NCI-H2029 treated with DMSO at 0.1 percent for 48 hours (cell line): ENCODE measurements around the gene PRSS22.
"Not testable (repeated sequence)": the region's sequence is repeated elsewhere in the genome, so short reads cannot be mapped to it uniquely, and the experiment has no call there.

Experiments
- DNase-seq: peaks from one replicate; lab custom pipeline; 2025; lab: John Stamatoyannopoulos, UW

PRSS22 gene, protein sequence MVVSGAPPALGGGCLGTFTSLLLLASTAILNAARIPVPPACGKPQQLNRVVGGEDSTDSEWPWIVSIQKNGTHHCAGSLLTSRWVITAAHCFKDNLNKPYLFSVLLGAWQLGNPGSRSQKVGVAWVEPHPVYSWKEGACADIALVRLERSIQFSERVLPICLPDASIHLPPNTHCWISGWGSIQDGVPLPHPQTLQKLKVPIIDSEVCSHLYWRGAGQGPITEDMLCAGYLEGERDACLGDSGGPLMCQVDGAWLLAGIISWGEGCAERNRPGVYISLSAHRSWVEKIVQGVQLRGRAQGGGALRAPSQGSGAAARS

GRCh38 chr16:2857451-2858244 is at the start of gene PRSS22:
Gene PRSS22, minus strand, starts transcription at chr16:2858170. Its CDS starts 66 bp downstream, at chr16:2858104.
- no peak for DNase-seq

DNA sequence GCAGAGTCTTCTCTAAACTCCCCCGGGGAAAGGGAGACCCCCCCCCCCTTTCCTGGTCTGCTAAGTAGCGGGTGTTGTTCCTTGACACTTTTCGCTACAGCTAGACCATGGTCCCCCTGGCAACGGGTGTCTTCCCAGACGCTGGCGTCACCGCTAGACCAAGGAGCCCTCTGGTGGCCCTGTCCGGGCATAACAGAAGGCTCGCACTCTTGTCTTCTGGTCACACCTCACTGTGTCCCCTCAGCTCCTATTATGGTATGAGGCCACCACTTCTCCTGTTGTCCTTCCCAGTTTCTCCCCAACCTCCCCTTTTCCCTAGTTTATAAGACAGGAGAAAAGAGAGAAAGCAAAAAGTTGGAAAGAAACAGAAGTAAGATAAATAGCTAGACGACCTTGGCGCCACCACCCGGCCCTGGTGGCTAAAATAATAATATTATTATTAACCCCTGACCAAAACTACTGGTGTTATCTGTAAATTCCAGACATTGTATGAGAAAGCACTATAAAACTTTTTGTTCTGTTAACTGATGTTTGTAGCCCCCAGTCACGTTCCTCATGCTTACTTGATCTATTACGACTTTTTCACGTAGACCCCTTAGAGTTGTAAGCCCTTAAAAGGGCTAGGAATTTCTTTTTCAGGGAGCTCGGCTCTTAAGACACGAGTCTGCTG is 49.2 kb upstream of the PRSS22 start:
- not testable (repeated sequence) for DNase-seq

- no peak for DNase-seq
These were observed 48.0 kb upstream of the PRSS22 start for GRCh38 chr16:2905988-2906387.

DNA sequence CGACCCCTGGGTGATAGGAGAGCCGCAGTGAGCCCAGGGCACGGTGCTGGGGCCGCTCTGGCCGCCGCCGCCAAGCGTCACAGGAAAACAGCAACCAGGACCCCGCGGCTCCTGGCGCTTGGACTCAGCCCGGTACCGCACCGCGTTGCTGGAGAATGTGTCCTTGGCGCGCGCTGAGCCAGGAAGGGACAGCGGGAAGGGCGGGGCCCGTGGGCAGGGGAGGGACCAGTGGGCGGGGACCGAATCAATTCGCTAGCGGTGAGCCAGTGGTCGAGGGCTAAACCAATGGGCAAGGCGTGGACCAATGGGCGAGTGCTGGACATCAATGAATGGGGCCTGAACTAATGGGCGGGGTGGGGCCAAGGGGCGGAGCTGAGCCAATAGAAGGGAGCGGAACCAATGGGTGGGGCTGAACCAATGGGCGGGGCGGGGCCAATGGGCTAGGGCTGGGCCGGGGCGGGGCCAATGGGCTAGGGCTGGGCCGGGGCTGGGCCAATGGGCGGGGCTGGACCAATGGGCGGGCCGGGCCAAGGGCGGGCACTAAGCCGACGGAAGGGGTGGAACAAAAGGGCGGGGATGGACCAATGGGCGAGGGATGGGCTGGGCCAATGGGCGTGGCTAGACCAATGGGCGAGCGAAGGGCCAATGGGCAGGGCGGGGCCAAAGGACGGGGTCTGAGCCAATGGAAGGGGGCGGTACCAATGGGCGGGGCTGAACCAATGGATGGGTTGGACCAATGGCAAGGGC is 47.4 kb upstream of the PRSS22 start:
- peak; percentile 97 for DNase-seq

- no peak for DNase-seq
These were observed 46.9 kb upstream of the PRSS22 start for GRCh38 chr16:2904922-2905240.

DNA sequence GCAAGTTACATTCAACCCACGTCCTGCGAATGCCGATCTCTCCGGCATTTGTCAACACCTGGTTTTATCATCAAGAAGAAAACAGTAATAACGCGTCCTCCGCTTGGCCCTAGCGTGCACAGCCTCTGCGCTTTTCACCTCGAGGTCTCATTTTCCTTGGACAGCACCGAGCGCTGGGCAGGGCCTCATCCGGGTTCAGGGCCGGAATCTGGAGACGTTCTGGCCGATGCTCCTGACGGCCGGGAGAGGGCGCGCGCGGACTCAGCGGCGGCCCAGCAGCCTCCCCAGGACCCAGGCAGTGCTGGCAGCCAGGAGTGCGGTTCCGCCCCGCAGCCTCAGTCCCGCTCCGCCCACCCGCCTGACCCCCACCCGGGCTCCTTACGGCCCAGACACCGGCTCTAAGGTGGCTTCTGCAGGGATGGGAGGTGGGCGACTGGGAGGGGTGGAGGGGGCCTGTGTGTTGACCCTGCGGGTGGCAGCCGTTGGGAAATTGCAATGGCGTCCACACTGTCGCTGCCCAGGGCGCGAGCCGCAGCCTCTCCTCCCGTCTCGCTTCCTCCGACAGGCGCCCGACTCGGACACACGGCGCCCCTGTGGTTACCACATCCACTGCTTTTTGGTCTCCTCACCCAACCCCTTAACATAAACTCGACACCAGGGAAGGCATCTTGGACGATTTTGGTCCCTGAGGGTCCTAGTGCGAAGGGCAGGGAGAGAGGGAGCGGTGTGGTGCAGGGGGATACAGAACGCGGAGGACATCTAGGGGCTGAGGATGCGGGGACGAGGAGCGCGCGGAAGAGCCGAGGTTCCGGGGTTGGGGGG is 46.3 kb upstream of the PRSS22 start:
- DNase-seq = peak; percentile 55

DNA sequence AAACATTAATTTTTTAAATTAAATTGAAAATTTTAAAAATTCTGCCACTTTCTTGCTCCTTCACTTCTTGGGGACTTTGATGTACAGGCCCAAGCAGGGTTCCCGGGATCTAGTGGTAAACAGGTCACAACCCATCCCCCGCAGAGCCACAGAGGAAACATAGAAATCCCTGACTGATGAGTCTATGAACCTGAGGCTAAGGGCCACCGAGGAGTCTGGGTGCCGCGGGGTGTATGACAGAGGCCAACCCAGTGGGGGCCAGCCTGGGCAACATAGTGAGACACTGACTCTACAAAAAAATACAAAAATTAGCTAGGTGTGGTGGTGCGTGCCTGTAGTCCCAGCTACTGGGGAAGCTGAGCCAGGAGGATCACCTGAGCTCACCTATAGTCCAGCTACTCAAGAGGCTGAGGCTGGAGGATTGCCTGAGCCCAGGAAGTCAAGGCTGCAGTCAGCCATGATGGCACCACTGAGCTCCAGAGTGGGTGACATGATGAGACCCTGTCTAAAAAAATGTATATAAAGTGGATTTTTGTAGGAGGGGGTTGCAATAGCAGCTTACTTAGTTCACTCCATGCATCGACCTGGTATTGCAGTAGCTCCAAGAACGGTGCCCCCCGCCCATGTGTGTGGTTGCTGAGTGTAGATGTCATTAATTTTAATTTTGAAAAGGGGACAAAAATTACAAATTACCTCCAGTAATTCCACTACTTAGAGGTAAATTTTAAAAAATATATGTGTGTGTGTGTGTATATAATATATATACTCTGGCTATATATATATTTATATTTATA is 44.6 kb upstream of the PRSS22 start:
- DNase-seq = no peak

DNA sequence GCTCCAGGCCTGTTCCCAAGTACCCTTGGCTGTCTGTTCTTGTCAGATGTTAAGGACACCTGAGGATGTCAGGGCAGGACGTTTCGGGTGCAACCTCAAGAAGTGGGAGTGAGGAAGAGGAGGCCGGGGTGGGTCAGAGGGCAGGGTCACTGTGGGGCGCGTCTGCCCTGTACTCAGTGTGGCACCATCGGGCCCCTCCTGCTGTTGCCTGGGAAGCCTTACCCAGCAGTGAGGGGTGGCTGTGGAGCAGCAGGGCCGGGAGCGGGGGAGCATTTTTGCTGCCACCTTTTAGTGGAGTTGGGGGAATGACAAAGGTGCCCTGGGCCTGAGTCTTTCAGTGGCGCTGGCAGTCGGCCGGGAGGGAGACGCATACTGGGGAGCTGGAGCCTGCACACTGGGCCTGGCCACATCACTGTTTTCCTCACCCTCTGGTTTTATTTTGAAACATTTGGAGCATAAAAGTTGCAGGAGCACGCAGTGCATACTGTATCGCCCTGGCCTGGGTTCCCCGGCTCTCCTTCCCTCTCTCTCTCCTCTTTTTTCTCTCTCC is 42.6 kb upstream of the PRSS22 start:
- DNase-seq = no peak

- DNase-seq = no peak
These were observed 41.6 kb upstream of the PRSS22 start for GRCh38 chr16:2899564-2900072.

DNA sequence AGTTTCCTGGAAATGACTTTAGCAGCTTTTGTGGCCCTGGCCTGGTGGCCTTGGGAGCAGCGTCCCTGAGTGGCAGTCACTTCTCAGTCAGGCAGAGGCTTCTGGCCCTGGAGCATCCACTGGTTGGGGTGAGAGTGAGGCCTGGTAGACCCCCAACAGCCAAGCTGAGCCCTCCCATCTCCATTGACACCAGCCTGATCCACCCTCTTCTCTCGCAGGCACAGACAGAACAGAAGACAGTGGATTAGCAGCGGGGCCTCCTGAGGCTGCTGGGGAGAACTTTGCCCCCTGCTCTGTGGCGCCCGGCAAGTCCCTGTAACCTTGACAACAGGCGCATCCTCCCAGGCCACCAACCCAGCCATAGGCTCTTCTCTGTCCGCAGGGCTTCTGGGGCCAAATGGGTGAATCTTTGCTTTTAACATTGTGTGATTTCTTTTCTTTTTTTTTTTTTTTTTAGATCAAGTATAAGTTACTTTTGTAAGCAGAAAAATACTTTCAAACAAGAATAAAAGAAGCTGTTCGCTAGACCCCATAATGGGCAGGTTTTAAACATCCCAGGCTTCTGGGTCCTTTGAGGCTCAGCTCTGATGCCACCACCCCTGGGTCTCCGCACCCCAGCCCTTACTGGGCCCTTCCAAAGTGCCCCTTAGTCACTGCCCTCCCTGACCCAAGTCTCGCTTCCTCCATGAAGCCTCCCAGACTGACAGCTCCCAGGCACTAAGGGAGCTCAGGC is 41.0 kb upstream of the PRSS22 start:
- no peak for DNase-seq

GRCh38 chr16:2897110-2897509 is 39.1 kb upstream of the PRSS22 start:
- DNase-seq = no peak

DNA sequence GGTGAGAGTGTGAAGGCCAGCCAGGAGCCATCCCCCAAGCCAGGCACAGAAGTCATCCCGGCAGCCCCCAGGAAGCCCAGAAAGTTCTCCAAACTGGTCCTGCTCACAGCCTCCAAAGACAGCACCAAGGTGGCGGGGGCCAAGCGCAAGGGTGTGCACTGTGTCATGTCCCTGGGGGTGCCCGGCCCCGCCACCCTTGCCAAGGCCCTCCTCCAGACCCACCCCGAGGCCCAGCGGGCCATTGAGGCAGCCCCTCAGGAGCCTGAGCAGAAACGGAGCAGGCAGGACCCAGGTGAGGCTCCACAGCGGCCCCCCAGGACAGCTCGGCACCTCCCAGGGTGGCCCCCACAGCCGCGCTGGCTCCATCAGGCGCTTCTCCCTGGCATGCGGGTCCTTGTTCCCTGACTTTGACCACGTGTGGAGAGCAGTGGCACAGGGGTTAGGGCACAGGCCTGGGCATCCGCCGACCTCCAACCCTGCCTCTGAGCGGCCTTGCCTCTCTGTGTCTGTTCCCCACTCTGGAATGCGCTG is 38.6 kb upstream of the PRSS22 start:
- DNase-seq = no peak

DNA sequence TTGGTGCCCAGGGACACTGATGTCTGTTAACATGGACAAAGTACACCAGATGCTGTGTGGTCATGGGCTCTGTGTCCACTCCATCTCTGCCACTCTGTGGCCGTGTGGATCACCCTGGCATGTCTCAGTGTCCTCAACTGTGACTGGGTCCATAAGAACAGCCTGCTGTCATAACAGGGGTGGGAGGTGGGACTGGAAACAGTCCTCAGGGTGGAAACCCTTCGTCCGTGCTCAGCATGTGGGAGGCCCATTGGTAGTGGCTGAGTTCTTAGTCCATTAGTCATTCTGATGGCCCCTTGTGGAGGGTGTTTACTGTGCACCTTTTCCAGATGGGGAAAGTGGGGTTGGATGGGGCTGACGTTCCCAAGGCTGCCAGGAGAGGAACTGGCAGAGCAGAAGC is 37.8 kb upstream of the PRSS22 start:
- DNase-seq = no peak

DNA sequence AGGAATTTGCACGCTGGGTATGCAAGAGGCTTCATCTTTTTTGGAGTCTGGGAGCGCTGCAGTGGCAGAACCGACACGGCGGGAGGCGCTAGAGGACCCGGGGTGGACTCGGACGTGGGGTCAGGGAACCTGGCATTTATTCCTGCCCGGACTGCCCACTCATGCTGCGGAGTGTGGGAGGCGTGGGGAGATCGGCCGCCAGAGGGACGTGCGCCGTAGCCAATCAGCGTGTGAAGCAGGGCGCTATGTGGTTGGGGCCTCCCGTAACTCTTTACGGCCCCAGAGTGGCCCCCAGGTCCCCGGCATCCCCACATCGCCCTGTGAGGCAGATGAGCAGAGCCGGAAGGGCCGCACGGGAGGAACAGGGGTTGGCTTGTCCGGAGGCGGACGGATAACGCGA is 36.3 kb upstream of the PRSS22 start:
- DNase-seq = no peak

DNA sequence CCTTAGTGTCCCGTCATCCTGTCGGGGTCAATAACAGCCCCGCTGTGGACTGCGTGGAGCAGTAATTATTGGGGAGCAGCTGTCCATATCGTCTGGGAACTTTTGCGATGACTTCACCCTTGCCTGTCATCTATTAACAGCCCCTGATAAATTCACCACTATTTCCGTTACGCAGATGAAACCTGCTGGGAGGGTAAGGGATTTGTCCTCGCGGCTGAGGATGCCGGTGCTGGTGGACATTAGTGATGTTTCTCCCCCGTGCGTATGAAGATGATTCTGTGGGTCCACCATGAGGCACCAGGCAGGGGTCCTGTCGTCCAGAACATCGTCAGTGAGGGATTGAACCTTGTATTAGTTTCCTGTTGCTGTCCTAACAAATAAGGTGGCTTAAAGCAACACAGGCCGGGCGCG is 26.1 kb upstream of the PRSS22 start:
- no peak for DNase-seq

- DNase-seq = no peak
These were observed 25.5 kb upstream of the PRSS22 start for GRCh38 chr16:2883458-2883908.

DNA sequence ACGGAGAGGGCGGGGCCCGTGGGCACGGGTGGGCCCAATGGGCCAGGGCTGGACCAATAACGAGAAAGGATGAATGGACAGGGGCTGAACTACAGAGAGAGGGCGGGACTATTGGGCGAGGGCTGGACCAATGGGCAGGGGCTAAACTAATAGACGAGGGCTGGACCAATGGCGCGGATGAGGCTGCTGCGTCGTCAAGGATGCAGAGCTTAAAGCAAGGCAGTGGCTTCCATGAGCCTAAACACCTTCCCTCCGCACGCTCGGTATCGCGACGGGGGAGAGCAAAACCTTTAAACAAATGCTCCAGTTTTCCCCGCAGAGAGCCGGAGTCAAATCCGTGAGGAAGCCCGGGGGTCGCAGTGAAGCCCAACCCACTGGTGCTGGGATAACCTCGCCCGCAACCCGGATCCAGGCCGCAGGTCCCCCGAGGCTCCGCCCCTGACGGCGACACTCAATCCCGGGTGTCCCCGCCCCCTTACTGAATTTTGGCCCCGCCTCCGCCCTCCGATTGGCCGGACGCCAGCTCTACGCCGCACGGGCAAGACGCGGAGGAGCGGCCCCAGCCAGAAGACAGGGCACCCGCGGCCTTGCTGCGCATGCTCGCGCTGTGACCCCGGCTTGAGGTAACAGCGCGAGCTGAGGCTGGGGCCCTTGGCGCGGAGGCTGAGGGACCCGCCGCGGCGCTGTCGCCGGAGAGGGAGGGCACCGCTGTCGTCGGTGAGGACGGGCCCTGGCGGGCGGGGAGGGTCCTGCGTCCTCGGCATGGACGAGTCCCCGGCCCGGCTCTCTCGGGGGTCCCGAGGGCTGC is 24.9 kb upstream of the PRSS22 start, which contains the start of gene FLYWCH2:
Gene FLYWCH2 (plus strand): TSS at position 566 of the 808 bp plus-strand sequence. CDS start 13,235 bp downstream, outside the sequence.
- DNase-seq = peak; percentile 94
